ENCODE results near the gene GSTO1.
A peak's percentile ranks its signal among the peaks of the same experiment; 100 is the strongest.
"Not testable (repeated sequence)": the region's sequence is repeated elsewhere in the genome, so short reads cannot be mapped to it uniquely, and the experiment has no call there.

The GSTO1 gene

DNA sequence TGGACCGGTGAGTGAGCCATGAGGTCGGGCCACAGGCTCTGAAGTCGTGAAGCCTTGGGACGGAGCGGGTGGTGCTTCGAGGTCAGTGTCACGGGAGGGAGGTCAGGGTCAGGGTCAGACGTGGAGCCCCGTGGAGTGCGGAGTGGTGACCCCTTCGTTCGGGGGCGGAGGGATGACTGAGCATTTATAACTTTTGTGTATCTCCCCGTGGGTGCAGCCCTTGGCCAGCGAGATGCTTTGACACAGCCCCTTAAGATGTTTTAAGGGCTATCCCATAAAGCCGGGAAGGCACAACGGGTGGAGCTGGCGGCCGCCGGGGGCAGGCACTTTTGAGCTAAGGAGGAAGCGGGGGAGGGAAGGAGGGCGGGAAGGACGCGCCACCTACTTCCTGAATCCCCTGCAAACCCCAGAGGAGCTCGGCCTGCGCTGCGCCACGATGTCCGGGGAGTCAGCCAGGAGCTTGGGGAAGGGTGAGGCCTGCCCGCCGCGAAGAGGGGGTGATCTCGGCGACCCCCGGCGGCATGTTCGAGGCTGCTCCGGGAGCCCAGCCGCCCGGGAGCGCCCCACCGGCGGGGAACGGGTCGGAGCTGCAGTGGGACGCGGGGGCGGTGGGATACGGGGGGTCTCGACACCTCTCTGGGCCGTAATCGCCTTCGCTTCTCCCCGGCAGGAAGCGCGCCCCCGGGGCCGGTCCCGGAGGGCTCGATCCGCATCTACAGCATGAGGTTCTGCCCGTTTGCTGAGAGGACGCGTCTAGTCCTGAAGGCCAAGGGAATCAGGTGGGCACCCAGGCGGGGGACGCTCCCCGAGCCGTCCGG is at the start of gene GSTO1:
TSS of gene GSTO1 (plus strand) at position 400 of the 818 bp plus-strand sequence. CDS start at position 437, 37 bp downstream.
- peak in 2 of 3 donors; percentile 48 to 54 for DNase-seq (ENCODE audit: low read depth in 2 of 3, low spot score in 1 of 3)

DNA sequence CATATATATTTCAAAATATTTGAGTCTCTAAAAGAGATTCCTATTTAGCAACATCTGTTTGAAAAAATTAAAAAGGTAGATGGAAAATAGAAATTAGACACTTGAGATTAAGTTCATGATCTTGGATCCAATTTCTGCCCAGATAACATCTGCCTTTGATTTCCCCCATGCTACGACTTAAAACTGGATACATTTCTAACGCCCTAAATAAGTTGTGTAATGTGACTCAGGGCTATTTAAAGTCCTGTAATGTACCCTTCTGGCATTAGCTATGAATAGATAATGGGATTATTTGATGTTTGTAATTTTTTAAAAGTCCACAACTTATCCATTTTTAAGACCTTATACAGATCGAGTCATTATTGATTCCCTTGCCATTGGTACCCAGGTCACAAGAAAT is 46.0 kb upstream of the GSTO1 start:
- no peak for DNase-seq (ENCODE audit: low read depth in 2 of 3, low spot score in 1 of 3)

DNA sequence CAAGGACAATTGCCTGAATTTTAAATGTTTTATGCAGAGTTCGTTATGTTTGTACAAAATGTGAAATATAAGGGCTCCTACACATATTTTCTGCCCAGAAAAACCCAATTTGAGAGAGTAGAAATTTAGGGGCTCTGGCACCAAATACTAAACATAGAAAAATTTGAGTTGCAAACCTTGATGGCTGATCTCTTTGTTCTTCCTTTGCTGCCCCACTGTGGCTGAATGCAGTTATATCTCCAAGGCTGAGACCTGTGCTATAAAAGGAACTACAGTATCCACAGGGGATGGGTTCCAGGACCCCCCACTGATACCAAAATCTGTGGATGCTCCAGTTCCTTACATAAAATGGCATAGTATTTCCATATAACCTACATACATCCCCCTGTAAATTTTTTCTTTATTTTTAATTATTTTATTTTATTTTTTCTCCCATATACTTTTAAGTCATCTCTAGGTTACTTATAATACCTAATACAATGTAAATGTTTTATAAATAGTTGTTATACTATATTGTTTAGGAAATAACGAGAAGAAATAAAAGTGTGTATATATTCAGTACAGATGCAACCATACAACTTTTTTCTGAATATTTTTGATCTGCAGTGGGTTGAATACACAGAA is 45.0 kb upstream of the GSTO1 start:
- DNase-seq (ENCODE audit: low read depth in 2 of 3, low spot score in 1 of 3): peak in 1 of 3 donors; percentile 21

DNA sequence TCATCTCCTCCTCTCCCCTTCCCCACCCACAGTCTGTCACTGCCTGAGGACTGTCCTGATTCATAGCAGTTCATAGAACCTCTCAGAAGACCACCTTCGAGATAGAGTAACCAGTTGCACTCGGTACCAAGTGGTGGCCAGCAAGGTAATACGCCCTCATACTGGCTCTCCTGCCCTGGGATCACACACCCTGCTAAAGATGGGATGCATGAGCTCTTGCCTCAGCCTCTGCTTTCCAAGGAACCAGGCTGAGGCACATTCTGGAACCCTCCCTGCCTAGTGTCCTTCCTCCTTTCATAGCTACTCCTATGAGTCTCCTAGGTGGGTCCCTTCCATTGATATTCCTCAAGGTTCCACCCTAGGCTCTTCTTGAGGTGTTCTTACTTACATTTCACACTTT is 38.1 kb upstream of the GSTO1 start:
- DNase-seq (ENCODE audit: low read depth in 2 of 3, low spot score in 1 of 3): no peak

DNA sequence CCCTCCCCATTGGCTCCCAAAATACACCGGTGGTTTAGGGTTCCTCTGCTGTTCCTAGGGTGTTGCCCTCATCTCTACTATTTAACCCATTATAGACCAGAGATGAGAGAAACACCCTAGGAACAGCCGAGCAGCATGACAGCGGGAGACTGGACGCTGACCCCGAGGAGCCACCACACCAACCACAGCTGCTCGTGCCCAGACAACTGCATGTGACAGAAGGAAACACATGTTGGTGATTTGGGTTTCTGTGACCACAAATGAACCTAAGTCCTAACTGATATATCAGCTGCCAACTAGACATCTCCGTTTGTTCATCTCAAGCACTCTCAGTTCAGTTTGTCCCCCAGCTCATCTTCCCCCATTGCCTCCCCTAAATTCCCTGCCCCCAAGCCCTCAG is 35.9 kb upstream of the GSTO1 start:
- no peak for DNase-seq (ENCODE audit: low read depth in 2 of 3, low spot score in 1 of 3)

DNA sequence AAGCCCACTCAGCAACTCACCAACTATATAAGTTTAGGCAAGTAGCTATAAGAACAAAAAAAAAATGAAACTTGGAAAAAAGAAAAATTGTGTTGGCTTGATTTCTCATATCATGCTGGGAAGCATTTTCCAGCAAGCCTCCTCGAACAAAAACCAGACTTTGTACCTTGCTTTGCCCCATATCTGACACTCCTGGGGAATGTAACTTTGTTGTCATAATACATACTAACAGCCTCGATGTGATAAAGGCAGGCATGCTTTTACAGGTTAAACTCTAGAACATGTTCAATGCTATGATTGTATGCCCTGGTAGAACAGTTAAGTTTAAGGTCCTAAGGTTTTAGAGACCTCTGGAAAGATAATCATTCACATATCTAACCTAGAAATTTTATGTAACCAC is 34.2 kb upstream of the GSTO1 start:
- no peak for DNase-seq (ENCODE audit: low read depth in 2 of 3, low spot score in 1 of 3)

DNA sequence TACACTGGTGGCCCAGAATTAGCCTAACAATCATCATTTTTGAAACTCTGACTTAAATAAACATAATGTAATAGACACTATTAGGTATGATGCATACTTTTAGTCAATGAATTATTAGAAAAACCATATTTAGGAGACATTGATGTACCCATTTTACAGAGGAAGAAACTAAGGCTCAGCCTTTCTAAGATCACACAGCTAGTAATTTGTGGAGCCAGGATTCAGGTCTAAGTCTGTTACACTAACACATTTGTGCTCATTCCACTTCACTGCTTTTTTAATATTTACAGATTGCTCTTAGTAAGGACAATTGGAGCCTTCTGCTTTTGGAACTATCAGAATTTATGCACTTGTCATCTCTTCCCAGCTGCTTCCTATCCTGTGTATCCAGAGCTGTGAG is 31.4 kb upstream of the GSTO1 start:
- no peak for DNase-seq (ENCODE audit: low read depth in 2 of 3, low spot score in 1 of 3)

DNA sequence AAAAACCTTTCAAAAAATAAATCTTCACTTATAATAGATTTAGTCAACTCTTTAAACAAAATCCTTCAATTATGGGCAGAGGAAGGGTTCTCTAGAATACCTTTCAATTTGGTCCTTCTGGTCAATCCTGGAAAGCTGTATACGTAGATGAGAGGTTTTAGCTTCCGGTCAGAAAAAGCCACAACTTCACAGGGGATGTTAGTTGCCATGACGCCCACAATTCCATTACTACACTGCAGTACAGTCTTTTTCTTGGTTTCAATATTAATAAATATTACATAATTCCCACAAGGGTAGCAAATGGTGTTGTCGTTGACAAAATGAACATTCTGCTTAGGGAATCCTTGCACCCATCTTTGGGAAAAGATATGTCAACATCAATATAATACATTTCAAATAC is 24.2 kb upstream of the GSTO1 start:
- no peak for DNase-seq (ENCODE audit: low read depth in 2 of 3, low spot score in 1 of 3)

DNA sequence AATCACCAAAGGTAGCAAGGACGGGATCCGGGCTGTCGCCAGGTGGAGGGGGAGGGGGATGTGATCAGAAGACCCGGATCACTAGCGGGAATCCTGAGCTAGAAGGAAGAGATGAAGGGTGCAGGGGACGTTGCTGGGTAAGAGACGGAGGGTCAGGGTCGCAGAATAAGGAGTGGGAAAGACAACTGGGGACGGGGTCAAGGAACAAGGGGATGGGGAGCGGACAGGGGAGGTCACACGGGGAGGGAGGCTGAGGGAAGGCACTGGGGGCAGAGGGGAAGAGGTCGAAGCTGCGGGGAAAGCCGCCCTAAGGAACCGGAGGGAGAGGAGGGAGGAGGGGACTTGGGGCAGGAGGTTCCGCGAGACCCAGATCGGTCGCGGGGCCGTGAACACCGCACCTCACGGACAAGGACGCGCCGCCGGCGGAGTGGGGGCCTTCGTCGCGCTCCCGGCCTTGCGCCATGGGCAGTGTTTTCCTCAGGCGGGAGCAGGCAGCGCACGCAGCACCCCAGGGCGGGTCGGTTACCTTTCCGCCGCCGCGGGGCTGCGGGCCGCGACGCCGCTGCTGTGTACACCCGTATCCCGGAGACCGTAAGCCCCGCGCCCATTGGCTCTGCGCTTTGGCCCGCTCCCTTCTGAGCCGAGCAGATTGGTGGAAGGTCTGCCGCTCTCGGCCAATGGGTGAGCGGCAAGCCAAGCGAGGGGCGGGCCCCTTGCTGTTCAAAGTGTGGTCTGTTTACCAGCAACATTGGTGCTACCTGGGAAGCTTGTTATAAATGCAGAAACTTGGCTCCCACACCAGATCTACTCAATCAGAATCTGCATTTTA is 22.7 kb upstream of the GSTO1 start, which contains the start of gene CFAP43:
TSS of gene CFAP43 (minus strand) at position 581 of the 829 bp plus-strand sequence. CDS start at position 463, 118 bp downstream.
- DNase-seq (ENCODE audit: low read depth in 2 of 3, low spot score in 1 of 3): peak; percentile 98 to 99 (median 99)

DNA sequence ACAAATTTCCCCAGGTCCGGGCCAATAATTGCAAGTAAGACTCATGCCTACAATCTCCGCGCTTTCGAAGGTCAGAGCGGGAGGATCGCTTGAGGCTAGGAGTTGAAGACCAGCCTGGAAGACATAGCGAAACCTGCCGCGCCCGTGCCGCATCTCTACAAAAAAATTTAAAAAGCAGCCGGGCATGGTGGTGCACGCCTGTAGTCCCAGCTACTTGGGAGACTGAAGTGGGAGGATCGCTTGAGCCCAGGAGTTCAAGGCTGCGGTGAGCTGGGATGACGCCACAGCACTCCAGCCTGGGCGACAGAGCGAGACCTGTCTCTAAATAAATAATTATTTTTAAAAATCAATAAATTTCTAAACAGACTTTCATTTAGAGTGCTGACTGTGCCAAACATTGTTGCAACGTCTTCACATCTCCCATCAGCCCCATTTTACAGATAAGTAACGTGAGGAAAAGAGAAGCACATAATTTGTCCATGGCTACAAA is 22.0 kb upstream of the GSTO1 start:
- no peak for DNase-seq (ENCODE audit: low read depth in 2 of 3, low spot score in 1 of 3)

DNA sequence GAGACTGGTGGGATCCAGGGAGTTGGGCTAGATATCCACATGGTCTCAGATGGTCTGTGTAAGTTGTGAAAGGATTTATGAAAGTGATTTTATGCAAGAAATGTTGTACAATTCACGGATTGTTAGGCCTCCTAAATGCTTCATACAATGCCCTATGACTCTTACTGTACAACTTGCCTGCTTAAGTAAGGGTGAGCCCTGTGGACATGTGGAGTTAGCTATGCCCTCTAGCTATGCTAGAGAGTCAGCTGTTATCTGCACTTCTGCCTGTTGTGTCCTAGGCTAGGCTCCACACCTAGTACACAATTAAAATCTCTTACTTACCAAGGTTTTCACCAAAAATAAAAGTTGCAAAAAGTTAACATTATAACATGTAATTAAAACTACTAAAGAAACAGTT is 20.9 kb upstream of the GSTO1 start:
- DNase-seq (ENCODE audit: low read depth in 2 of 3, low spot score in 1 of 3): no peak

DNA sequence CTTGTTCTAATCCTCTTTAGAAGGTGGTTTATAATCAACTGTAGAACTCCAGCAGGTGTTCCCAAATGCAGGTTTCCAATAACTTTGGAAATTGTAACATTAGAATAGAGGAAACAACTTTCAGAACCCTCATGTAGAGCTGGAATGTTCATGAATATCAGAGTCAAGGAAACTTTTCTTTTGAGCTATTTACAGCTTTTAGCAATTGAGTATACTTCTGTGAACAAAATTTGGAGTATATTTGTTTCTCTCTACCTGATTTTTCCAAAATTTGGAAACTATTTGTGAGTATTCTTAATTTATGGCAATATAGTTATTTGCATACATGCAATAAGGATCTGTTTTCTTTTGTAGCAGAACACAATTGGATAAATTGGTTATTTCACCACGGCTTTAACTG is 19.8 kb upstream of the GSTO1 start:
- no peak for DNase-seq (ENCODE audit: low read depth in 2 of 3, low spot score in 1 of 3)

DNA sequence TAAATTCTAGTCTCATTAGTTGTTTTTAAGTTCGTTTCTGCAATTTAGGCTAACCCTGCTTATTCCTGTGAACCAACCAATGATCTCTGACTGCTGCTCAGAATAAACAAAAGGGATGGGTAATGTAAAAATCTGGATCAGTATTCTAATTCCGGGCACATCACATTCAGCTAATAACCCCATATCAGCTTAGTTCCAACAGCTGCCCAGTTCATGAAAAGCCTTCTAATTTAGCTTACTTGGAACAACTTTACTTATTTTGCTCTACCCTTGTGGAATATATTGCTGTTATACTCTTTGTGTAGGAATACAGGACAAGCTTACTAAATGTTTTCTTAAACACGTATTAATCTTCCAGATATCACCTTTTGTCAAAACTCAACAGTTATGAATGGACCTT is 18.9 kb upstream of the GSTO1 start:
- no peak for DNase-seq (ENCODE audit: low read depth in 2 of 3, low spot score in 1 of 3)

DNA sequence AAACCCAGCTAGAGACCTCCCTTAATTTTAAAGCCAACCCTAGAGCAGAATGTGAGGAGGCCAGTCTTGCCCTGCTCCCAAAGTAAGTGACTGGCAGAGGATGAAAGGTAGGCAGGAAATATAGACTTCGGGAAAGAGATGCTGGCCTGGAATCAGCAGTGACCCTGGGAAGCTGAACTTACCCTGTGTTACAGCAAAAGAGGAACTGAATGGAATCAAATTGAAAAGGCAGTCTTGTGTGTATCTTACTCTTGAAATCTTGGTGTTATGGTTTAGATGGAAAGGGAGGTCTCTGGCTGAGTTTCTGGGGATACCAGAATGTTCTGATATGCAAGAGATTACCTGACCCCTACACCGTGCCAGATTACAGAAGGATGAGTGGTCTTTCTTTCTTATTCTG is 14.6 kb upstream of the GSTO1 start:
- DNase-seq (ENCODE audit: low read depth in 2 of 3, low spot score in 1 of 3): no peak

DNA sequence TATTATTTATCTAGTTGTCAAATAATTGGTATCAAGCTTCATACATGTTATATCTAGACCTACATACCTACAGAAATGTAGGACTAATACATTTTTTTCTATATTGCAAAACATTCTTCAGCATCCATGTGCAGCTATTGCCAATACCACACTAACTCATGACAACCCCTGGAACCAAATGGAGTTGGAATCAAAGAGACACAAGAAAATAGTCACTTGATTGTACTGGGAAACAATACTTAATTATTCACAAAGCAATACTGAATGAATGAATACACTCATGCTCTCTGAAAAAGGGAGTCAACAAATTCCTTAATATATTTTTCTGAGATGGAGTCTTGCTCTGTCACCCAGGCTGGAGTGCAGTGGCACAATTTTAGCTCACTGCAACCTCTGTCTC is 12.1 kb upstream of the GSTO1 start:
- no peak for DNase-seq (ENCODE audit: low read depth in 2 of 3, low spot score in 1 of 3)

DNA sequence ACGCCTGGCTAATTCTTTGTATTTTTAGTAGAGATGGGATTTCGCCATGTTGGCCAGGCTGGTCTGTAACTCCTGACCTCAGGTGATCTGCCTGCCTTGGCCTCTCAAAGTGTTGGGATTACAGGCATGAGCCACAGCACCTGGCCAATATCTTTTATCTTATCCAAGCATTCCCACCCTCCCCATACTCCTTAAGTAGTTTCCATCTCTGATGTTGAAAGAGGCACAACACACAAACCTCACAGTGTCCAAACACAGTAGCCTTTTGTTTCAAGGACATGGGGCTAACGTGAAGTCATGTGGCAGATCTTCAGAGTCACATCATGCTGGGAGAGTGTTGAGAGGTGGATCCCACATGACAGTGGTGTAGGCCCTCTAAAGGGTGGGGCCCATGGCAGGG is 11.7 kb upstream of the GSTO1 start:
- DNase-seq (ENCODE audit: low read depth in 2 of 3, low spot score in 1 of 3): not testable (repeated sequence)

DNA sequence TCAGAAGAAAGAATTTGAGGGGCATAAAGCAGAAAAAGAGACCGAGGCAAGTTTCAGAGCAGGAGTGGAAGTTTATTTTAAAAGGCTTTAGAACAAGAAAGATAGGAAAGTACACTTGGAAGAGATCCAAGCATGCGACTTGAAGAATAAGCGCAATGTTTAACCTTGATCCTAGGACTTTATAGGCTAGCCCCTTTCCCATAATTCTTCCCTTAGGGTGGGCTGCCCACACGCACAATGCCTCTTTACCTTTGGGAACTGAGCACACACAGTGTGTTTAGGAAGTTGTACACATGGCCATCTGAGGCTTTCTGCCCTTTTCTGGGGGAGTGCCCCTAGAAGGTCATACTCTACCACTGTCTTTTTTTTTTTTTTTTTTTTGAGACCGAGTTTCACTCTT is 11.2 kb upstream of the GSTO1 start:
- no peak for DNase-seq (ENCODE audit: low read depth in 2 of 3, low spot score in 1 of 3)

DNA sequence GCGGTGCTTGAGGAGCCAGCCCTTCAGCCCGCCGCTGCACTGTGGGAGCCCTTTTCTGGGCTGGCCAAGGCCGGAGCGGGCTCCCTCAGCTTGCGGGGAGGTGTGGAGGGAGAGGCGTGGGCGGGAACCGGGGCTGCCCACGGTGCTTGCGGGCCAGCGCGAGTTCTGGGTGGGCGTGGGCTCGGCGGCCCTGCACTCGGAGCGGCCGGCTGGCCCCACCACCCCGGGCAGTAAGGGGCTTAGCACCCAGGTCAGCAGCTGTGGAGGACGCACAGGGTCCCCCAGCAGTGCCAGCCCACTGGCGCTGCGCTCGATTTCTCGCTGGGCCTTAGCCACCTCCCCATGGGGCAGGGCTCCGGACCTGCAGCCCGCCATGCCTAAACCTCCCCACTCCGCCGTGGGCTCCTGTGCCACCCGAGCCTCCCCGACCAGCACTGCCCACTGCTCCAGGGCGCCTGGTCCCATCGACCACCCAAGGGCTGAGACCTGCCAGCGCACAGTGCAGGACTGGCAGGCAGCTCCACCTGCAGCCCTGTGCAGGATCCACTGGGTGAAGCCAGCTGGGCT is 9.5 kb upstream of the GSTO1 start:
- DNase-seq (ENCODE audit: low read depth in 2 of 3, low spot score in 1 of 3): no peak

DNA sequence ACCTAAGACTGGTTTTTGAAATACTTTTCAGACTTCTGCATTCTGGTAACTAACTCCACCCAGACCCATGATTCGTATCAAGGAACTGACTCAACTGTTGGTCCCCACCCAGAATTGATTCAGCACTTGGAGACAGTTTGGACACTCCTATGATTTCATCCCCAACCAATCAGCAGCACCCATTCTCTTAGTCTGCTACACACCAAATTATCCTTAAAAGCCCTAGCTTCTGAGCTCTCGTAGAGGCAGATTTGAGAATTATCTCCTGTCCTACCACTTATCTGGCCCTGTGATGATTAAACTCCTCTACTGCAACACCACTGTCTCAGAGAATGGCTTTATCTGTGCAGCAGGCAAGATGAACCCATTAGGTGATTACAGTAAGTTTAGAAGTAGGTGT is 7.7 kb upstream of the GSTO1 start:
- no peak for DNase-seq (ENCODE audit: low read depth in 2 of 3, low spot score in 1 of 3)

DNA sequence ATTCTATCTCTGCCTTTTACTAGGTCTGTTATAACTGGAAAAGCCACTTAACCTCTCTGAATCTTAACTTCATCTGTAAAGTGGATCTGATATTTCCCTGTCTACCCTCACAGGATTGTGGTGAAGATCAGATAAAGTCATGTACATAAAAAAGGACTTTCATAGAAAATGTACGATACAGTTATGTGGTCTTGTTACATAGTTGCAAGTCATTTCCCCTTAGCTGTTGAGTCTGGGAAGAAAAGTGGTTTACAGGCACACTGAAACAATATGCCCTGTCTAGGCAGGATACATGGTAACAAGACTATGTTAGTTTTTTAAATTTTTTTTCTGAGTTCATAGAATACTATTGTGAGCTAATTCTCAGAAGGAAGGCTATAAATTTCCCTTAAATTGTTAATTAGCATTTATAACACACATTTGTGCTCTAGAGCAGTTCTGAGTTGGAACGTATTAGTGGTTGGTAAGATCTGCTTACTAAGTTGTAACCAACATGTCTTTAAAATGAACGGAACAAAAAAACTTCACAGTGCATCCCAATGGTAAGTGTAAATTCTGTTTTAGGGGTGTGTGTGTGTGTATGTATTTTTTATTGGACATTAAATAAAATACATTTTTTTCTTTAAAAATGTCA is 7.1 kb upstream of the GSTO1 start:
- no peak for DNase-seq (ENCODE audit: low read depth in 2 of 3, low spot score in 1 of 3)

DNA sequence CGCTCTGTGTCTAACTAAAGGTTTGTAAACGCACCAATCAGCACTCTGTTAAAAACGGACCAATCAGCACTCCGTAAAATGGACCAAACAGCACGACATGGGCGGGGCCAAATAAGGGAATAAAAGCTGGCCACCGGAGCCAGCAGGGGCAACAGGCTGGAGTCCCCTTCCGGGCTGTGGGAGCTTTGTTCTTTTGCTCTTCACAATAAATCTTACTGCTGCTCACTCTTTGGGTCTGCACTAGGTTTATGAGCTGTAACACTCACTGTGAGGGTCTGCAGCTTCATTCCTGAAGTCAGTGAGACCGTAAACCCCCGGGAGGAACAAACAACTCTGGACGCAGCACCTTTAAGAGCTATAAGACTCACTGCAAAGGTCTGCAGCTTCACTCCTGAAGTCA is 5.8 kb upstream of the GSTO1 start:
- not testable (repeated sequence) for DNase-seq (ENCODE audit: low read depth in 2 of 3, low spot score in 1 of 3)
